Measurements from ENCODE around the gene ADAP1. TPM values are rescaled to one million over a fixed set of nuclear protein-coding genes. Genes with fewer than 3 reads are reported as not detected.

ADAP1 gene
- total RNA-seq, 4 donors from 2014 or later = 84.9 to 360 (median 169) TPM

DNA sequence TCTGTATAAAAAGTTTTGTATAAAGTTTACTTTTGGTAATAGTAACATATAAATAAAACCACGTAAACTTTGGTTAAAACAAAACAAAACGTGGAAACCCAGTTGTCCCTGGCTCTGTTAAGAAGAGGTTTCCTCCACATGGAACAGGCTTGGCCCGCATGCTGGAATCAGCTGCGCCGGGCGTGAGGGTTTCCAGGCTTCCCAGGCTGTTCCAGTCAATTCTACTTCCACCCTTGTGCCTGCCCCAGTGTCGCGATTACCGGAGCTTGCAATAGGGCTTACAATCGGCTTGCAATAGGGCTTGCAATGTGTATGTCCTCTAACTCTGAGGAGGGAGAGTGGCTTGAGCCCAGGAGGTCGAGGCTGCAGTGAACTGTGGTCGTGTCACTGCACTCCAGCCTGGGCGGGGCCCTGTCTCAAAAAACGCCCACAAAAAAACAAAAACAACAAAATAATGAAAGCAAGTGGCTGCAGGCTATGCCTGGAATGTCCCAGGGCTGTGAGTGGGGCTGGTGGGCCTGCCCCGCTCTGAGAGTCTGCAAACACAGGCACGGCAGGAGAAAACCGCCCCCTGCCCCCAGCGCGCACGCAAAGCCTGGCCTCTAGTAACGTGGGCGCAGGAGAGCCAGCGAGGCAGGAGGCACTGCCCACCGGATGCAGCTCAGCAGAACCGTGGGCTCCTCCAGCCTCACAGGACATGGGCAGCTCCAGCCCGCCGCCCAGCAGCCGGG is 44.8 kb upstream of the ADAP1 start:
- H3K36me3 ChIP-seq = no peaks in the 10 kb centered on the region
- TF ChIP-seq CTCF (IDR thresholded peaks at IDR 0.05) (no peak), EP300 (IDR thresholded peaks at IDR 0.05; ENCODE audit: low read depth) (no peak), POLR2AphosphoS5 (IDR thresholded peaks at IDR 0.05) (no peak), POLR2A (IDR thresholded peaks at IDR 0.05) (no peak)
- 86 to 88% methylated on average over 6 to 28 of the region's 28 CpGs for WGBS, 2 donors (ENCODE audit: low coverage in 1 of 2)
- H3K4me1 ChIP-seq = peaks cover 0 to 13% (median 2%) of the 10 kb centered on the region in 4 donors
- in situ Hi-C loops (cut with MboI; ENCODE audit: low pct_ligation_motif_present in 1 of 4, low pct_unique_long_range_greater_than_20kb in 1 of 4, low sequenced_read_pairs in 3 of 4) = loop anchor here (10.0 to 25.0 kb wide), 4 partner anchors 65 to 165 kb away; partner anchors contain the start of gene ZFAND2A (in 3 of the 4)
- H3K4me3 ChIP-seq = no peak overlapping the region
- intact Hi-C loops (cut with DNase I; ENCODE audit: low total_unique reads) = loop anchor here (10.0 kb wide), 1 partner anchor 165 kb away; the partner anchor contains the start of gene ZFAND2A
- H3K27ac ChIP-seq = no peak overlapping the region
- H3K27me3 ChIP-seq = no peaks in the 10 kb centered on the region
- no peak for DNase-seq
- H3K9me3 ChIP-seq = no peaks in the 10 kb centered on the region

GRCh38 chr7:997404-998395 is 43.2 kb upstream of the ADAP1 start:
- Histone ChIP-seq H3K4me3 (no peak overlapping the region), H3K27me3 (no peaks in the 10 kb centered on the region), H3K4me1 (peaks cover 0 to 22% (median 7%) of the 10 kb centered on the region in 4 donors), H3K36me3 (no peaks in the 10 kb centered on the region), H3K9me3 (no peaks in the 10 kb centered on the region), H3K27ac (peak overlapping the region in 2 of 4 donors; percentile 10 to 12)
- DNase-seq = peak; percentile 60
- TF ChIP-seq POLR2AphosphoS5 (IDR thresholded peaks at IDR 0.05) = no peak
- TF ChIP-seq EP300 (IDR thresholded peaks at IDR 0.05; ENCODE audit: low read depth) = no peak
- TF ChIP-seq CTCF (IDR thresholded peaks at IDR 0.05) = no peak
- in situ Hi-C loops (cut with MboI; ENCODE audit: low pct_ligation_motif_present in 1 of 4, low pct_unique_long_range_greater_than_20kb in 1 of 4, low sequenced_read_pairs in 3 of 4) = loop anchor here (10.0 to 25.0 kb wide), 4 partner anchors 67 to 167 kb away; partner anchors contain the start of gene ZFAND2A (in 3 of the 4)
- WGBS, 2 donors (ENCODE audit: low coverage in 1 of 2) = 75 to 83% methylated on average over 1 to 34 of the region's 45 CpGs
- intact Hi-C loops (cut with DNase I; ENCODE audit: low total_unique reads) = loop anchor here (10.0 kb wide), 1 partner anchor 167 kb away; the partner anchor contains the start of gene ZFAND2A

DNA sequence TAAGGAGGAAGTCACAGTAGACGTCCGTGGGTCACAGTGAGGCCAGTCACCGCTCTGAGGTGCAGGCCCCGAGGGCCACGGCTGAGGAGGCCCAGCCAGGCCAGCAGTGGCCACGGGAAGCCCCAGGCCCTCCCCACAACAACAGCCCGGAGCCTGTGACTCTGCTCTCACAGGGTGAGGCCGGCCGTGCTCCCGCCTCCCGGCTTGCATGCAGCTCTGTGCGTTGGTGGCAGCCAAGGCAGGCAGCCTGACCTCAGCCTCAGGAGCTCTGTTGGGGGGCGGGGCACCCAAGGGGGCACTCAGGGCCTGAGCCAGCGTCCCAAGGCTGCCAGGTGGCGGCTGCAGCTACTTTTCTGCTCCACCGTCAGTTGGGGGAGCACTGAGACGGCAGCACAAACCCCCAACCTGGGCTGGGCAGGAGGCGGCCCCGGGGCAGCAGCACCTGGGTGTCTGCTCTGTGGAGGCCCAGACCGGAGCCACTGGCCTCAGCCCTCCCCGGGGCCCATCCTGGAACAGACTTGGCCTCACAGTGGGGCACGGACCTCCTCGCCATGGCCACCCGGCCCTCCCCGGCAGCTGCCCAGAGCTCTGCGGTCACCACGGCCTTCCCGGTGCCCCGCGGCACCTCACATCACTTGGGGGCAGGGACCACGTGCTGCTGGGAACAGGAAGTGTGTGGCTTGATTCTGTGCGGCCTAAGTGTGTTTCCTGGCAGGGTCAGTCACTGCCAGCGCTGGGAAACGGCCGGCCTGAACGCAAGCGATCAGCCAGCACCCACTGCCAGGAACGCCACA is 41.8 kb upstream of the ADAP1 start:
- no peaks in the 10 kb centered on the region for H3K9me3 ChIP-seq
- WGBS, 2 donors (ENCODE audit: low coverage in 1 of 2) = 70 to 90% methylated on average over 4 to 32 of the region's 38 CpGs
- no peaks in the 10 kb centered on the region for H3K36me3 ChIP-seq
- H3K27ac ChIP-seq = no peak overlapping the region
- no peaks in the 10 kb centered on the region for H3K27me3 ChIP-seq
- peaks cover 0 to 22% (median 7%) of the 10 kb centered on the region in 4 donors for H3K4me1 ChIP-seq
- no peak for DNase-seq
- intact Hi-C loops (cut with DNase I; ENCODE audit: low total_unique reads) (loop anchor here (10.0 kb wide), 1 partner anchor 169 kb away; the partner anchor contains the start of gene ZFAND2A), in situ Hi-C loops (cut with MboI; ENCODE audit: low pct_ligation_motif_present in 1 of 4, low pct_unique_long_range_greater_than_20kb in 1 of 4, low sequenced_read_pairs in 3 of 4) (loop anchor here (10.0 to 25.0 kb wide), 4 partner anchors 69 to 169 kb away; partner anchors contain the start of gene ZFAND2A (in 3 of the 4))
- TF ChIP-seq POLR2A (IDR thresholded peaks at IDR 0.05) = no peak
- TF ChIP-seq EP300 (IDR thresholded peaks at IDR 0.05; ENCODE audit: low read depth) = no peak
- no peak for TF ChIP-seq CTCF (IDR thresholded peaks at IDR 0.05)
- no peak for TF ChIP-seq POLR2AphosphoS5 (IDR thresholded peaks at IDR 0.05)
- no peak overlapping the region for H3K4me3 ChIP-seq

All from transverse colon (tissue), 4 donors.